GM18868 (cell line): ENCODE results near the gene DSC3.

ENCODE experiments used
- ATAC-seq: cut with Tn5 transposase; IDR thresholded peaks from one replicate; pipeline ENCODE4 v1.9.1; 2021; ENCODE audit warnings: mild to moderate bottlenecking, moderate library complexity; ENCODE audit not compliant: unreplicated experiment

DSC3 gene

DNA sequence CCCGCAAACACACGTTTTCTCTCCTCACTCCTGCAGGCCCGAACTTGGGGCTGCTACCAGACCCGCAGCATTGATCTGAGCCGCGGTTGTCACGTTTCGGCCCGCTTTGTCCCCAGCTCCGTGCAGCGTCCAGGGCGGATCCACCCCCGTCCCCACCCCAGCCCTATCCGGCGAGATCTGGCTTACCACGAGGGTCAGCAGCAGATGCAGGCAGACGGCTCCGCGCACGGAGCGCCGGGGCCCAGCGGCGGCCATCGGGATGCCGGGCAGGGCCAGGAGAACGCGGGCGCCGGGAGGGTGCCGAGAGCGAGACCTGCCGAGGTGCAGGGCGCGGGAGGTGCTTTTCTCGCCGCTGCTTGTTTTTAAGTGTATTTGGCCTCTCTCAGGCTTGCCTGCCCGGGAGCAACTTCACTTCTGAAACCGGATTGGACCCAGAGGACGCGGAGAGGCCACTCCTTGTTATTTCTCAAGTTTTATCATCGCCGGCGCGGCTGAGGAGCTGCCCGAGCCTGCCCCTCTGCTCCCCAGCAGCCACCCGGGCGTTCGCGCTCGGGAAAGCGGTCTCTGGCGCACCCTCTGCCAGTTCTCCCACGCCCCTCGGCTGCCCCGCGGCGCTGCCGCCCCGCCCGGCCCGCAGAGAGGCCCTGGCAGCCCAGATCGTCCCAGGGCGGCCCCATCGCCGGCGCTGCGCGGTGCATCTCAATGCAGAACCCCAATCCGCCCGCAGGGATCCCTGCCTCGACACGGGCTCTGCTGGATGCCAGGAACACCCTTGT lies at the start of gene DSC3:
TSS of gene DSC3 (minus strand) at position 337 of the 776 bp plus-strand sequence. CDS start at position 255, 82 bp downstream.
- ATAC-seq, result no peak

DNA sequence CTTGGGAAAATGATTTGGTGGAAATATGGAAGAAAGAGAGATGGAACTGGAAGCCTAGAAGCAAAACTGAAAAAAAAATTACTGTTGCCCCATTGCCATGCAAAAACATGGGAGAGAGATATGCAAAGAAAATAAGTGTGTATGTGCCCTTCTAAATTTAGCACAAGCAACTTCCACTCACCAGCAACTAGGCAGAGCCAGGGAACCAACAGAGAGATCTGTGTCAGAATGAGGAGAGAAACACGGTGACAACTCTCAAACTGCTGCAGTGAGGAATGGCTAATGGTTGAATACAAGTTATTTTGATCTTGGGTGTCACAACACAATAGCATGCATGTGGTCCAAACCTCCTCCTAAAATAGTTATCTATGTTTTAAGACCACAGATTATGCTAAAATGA lies 48.8 kb upstream of the DSC3 start:
- ATAC-seq, result no peak

DNA sequence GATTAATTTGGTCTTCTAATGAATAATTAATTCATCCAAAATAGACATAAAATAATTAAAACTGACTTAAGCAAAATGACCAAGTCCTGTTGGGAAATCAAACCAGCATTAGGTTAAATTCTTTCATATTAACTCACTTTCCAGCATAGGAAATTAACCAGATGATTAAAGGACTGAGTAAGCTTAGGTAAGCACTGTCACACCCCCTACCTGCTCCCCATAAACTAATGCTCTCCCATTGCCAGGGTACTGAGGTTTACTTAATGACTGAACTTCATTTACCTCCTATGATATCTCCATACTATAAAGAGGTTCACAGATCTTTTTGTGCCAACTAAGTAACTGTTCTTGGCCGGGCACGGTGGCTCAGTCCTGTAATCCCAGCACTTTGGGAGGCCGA lies 46.0 kb upstream of the DSC3 start:
- ATAC-seq, result no peak

DNA sequence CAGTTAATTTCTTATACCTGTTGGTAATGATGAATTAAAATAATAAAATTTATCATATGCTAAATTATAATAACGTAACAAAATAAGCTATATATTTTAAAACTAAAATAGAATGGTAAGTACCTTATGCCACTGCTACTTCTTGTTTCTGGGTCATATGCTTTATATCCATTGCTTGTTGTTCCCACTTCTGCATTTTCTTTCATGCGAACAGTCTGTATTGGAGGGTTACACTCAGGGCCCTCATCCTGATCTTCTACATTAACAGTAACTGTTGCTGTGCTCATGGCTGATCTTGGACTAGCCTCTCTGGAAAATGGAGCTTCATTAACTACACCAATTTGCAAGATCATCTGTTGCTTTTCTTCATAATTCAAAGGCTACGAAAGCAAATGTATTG lies 37.4 kb upstream of the DSC3 start:
- no peak for ATAC-seq

DNA sequence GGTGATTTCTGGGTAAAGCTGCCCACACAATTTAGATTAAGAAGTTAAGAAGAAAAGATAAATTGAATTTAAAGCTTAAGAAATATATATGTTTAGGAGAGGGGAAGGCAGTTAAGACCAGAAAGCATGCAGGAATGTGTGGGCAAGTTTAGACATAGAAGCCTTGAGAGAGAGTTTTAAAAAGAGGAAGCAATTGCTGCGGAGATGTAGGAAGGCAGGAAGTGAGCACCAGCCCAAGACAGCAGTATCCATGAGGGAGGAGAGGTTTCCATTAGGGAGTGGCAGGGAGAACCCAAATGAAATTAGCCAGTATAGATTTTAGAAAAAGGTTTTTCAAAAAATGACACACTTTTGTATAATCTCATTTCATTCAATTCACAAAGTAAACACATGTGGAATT lies 35.3 kb upstream of the DSC3 start:
- ATAC-seq, result no peak

DNA sequence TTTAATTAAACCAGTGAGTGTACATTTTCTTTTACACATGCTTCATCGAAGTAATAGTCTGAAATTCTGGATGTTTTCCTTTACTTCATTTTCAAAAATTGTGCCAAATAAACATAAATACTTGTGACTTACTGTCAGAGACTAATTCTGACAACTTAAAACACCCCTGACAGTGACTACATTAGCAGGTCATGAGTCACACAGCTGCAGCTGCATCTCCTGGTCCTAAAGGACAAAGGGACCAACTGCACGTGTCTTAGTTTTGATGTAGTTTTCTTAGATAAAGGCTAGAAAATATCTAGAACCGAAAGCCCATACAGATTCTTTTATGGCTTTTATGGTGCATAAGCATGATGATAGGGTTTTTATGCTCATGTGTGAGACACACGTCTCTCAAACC lies 29.6 kb upstream of the DSC3 start:
- ATAC-seq, result no peak

DNA sequence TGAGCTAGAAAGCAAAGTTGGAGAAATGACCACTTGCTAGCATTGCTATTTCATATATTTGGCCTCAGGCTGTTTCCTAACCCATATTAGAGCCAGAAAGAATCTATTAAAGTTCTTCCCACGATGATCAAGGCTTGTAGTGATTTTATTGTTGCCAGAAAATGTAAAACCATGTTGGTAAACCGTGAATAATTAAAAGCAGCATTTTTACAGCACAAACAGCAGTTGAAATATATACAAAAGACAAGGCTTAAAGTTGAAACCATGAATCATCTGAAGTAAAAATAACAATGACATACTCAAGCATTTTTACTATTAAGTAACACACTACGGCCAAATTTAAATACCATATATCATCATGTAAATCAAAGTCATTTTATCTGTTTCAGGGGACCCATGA lies 27.7 kb upstream of the DSC3 start:
- no peak for ATAC-seq

DNA sequence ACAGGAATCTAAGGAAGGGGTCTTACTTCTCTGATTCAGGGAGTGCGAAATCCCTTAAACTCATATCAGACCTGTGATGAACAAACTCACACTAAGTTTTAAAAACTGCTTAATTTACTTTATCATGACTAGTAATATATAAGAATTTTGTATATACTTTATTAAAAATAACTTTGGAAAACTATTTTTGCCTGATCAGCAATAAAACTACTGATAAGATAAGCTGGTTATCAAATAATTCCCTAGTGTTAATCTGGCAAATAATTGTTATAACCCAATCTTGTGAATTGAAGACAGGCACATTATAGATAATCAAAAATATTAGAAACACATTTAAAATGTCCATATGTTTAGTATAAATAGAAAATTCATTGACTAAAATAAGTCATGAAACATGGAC lies 23.7 kb upstream of the DSC3 start:
- no peak for ATAC-seq

DNA sequence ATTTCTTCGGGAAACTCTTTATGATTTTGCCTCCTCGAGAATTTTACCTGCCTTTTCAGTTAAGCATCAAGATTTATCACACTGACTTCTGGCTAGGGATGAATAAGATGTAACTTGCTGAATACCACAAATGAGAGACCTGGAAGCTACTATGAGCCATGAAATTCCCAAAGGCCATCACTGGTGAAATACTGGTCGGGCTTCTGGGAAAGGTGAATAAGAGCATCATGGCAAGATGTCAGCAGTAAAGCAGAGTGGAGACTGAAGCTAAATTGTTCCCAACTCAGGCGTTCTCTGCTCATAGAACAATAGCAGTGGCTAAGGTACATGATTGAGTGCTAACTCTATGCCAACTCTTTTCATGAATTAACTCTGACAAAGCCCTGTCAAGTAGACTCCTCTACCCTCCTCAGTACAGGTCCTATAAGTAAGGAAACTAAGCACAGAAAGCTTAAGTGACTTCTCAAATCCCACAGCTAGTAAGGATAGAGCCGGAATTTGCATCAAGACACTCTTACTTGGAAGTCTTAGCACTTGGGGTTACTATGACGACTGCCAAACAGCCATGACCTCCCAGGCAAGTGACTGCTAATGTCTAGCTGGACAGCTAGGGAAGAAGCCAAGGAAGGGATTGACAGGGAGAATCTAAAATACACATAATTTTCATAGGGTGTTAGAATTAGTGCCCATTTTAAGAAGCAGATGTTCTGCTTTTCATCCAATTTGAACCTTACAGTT lies 22.7 kb upstream of the DSC3 start:
- no peak for ATAC-seq

DNA sequence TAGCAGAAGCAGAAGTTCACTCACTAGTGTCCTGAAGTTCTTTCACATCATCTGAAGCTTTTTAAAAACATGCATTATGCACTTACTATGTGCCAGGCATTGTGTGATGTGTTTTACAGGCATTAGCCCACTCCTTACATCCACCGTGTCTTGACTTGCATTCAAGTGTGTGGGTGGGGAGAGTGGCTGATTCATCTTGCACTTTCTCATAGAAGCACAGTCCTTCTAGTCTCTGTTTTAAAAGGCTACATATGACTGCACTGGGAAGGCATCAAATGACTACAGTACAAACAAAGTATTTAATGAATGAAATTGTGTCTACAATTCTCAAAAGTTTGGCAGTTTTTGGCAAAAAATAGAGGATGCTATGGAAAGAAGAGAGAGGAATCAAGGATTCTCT lies 21.6 kb upstream of the DSC3 start:
- peak; percentile 92 for ATAC-seq

DNA sequence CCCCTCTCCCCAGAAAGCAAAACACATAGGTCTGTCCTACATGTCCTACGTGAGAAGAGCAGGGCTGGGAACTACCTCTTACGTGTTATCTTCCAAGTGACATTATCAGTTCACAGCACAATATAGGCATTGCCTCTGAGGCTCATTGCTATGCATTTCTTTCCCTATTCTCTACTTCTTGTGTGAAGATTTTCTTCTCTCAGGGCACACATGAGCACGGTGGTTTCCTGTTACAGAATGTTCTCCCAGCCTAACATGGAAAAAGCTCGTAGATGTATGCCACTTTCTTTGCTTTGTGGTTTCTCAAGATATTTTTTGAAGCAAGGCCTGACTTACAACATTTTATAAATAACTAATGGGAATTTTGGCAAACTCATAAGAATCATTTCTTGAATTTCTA lies 19.4 kb upstream of the DSC3 start:
- ATAC-seq, result peak; percentile 59

DNA sequence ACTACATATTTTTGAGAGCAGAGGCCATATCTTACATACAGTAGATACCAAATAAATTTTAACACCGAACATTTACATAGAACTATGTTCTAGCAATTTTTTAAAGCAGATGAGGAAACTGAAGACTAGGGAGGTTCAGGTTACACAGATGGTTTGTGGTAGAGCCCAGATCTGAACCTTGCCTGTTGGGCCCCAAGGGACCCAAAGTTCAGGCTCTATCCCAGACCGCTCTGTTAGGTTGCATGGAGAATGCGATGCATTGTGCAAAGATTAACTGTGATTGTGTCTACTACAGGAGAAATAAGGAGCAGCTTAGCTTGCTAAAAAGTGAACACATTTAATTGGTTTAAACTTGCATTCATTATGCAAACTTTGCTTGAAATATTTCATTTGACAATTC lies 16.4 kb upstream of the DSC3 start:
- ATAC-seq, result no peak

DNA sequence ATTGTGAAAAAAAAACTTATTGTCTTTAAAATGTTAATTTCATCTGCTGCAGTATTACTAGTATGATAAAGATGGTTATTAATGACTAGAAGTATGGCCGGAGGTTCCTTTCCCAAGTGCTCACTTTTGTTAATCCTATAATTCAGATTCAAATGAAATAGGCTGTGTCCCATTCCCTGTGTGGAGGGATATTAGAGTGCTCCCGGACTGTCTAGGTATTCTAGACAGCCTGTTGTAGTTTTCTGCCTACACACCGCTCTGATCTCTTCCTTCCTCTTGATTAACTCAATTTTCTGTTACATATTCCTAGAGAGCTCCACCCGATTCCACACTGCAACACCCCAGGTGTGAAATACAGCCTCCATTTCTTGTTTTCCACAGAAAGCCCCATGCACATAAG lies 15.4 kb upstream of the DSC3 start:
- ATAC-seq, result no peak

DNA sequence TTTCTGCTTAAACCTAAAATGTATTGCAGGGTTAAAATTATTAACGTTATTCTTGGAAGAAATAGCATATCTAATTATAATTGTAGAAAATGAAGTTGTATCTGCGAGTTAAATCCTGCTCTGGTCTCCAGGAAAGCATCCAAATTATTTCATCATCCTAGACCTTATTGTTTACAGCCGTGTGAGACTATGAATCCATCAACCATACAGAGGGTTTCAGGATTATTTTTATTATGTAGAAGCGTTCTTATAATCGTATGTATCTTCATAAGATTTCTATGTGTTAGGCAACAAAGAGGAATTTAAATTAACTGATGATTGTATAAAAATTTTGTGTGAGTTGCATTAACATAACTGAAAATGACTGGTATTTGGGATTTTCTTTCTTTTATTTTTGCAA lies 14.5 kb upstream of the DSC3 start:
- ATAC-seq, result no peak

DNA sequence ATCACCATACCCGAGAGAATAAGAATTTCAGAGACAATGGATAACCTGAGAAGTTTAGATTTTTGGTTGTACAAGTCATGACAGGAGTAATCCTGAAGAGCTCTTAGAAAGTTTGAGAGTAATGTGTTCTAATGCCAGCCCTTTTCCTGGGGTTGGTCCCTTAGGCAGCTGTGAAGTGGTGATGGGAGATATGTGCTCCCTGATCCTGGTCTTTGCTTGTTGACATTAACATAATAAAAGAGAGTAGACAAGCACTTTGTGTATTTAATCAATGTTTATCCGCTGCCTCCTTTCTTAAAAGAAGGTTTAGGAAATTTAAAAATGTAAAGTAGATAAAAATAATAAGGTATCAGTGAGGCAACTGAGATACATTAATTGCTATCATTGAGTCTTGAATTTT lies 13.8 kb upstream of the DSC3 start:
- ATAC-seq, result no peak

DNA sequence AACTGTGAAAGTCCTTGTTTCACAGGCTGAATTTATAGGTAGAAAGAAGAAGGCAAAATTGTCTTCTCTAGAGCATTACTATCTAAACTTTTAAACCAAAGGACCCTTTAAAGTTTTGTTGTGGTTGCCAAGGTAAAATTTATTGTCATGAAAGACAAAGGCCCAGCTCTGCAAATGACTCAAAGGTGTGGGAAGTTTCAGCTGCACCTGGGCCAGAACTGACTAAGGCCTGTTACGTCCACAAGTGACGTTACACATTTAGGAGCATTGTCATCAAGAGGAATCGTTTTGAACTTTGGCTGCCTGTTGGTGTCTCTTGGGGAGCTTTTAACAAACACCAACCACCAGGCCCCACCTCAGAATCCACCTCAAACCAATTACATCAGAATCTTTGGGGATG lies 8.1 kb upstream of the DSC3 start:
- peak; percentile 75 for ATAC-seq

DNA sequence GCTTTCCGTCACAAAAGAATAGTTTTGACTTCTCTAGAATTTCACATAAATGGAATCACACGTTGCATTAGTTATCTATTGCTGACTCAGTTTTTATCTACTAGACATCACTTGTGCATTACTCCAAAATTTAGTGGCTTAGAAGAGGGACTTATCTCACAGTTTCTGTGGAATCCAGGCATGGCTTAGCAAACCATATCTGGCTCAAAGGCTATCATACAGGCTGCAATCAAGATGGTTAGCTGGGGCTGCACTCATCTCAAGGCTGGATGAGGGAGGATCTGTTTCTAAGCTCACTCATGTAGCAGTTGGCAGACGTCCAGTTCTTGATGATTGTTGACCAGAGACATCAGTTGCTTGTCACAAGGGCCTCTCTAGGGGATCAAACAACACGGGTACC lies 6.6 kb upstream of the DSC3 start:
- no peak for ATAC-seq

DNA sequence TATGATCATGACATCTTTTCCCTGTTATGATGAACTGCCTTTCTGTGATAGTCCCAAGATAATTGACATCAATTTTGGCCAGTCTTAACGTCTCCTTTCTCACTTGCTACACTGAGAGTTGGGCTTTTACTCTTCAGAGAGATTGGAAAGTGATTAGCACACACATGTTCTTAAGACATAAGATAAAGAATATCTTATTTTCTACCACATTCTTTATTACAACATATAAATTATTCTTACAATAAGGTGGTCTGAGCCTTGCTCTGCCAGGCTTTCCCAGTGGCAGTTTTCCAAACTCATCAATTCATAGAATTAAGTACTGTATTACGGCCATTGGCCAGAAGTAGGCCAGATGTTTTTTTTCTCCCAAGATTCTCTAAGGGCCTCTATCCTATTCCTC lies 5.7 kb upstream of the DSC3 start:
- no peak for ATAC-seq

DNA sequence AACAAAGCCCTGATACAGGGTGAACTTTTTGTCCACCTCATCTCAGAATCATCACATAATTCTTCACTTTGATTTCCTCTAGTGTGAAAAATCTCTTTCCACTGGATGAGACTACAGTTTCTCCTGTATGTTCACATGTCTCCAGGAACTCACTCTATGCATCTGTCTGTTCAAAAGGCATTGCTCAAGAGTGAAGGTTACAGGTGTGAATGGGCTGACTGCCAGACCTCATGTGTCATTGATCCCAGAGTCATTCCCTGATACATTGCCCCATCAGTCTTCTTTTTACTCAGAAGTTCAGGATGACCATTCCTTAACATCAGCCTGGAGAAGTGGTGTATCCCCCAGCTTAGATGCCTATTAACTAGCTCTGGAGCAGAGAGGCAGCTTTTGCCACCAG lies 4.4 kb upstream of the DSC3 start:
- ATAC-seq, result no peak

DNA sequence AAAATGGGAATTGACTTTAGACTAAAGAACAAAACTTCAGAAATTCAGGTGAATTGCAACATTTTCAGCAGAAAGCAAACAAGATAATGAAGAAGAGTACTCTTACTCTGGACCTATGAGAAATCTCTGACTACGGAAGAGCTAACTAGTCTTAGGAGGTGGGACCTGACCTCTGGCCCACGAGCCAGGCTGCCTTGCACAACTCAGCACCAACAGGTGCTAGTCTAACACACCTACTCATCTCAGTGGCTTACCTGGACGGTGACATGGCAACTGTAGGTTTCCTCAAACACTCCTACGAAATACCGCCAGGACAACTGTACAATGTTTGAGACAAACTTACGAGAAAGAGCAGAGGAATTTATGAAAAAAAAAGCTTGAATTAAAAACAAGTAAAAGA lies 3.1 kb upstream of the DSC3 start:
- no peak for ATAC-seq

DNA sequence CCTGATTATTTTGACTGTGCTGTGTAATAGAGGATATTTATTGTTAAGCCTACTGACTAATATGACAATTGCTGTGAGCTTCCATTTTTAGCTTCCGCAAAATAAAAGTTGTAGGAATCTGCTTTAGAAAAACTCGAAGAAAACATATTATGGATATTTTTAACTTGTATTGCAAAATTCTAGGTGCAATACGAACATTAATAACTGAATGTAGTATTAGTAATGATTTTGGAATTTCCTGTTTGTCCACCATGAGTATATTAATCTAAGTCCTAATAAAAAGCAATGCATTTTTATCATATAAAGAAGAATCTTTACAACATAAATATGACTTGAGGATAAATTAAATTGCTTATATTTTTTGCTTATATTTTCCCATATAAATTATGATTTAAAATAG lies 2.4 kb upstream of the DSC3 start:
- no peak for ATAC-seq

DNA sequence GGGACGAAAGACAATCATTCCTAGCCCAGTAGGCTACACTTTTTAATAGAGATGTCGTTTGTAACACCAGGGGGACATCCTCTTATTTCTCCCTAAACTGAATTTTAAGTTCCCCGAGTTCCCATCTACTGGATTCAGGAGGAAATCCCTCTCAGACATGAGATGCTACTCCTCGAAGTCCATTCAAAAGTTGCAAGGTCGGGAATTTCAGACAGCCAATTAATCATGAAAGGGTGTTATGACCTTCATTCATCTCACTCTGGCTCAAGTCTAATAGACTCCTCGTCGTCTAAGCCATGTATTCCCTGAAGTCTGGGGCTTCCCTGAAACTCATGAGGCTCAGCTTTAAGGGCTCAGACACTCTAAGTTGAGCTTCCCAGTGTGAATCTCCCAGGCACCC lies 1.2 kb upstream of the DSC3 start:
- ATAC-seq, result no peak

DNA sequence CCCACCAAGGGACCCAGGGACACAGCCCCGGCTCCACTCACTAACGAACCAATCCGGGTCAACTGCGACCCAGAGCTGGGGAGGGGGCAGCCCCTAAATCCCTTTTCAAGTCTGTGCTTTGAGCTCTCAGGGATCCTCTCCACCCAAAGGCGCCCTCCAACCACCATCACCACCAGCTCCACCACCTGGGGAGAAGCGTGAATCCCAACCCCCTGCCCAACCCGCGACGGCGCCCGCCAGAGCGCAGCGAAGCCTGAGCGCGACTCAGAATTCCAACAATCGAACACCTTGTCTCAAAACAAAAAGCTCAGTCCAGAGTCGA lies 497 bp downstream of the DSC3 start:
- no peak for ATAC-seq
